ENCODE data around the gene PIP5K1B.
"Not testable (repeated sequence)": the region's sequence is repeated elsewhere in the genome, so short reads cannot be mapped to it uniquely, and the experiment has no call there.

PIP5K1B gene

DNA sequence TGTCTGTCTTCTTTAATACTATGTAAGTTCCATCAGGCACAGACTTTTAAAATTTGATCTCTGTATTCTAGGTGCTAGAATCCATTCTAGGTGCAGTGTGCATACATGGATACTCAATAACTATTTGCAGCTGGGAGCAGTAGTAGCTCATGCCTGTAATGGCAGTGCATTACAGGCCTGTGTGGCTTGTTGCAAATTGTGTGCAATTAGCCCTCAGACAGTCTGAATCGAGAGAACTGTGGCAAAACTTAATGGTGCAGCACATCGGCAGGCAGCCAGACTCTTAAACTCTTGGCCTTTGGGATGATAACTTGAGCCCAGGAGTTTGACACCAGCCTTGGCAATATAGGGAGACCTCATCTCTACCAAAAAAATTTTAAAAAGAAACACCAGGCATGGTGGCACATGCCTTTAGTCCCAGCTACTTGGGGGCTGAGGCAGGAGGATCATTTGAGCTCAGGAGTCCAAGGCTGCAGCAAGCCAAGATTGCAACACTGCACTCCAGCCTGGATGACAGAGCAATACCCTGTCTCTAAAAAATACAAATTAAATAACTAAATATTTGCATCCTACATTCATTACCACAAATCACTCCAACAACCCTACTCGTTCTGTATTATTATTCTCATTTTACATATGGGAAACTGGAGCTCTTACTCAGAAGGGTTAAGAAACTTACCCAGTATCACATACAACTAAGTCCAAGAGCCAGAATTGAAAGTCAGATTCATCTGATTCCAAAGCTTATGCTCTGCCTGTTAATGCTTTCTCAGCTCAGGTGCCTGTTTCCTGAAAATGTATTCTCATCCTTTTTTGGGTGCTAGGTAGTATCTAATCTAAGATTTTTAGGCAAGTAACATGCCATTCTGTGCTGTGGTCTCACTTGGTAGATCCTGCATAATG is 278.7 kb downstream of the PIP5K1B start:
- no peak for DNase-seq (ENCODE audit: low read depth in 2 of 2)

DNA sequence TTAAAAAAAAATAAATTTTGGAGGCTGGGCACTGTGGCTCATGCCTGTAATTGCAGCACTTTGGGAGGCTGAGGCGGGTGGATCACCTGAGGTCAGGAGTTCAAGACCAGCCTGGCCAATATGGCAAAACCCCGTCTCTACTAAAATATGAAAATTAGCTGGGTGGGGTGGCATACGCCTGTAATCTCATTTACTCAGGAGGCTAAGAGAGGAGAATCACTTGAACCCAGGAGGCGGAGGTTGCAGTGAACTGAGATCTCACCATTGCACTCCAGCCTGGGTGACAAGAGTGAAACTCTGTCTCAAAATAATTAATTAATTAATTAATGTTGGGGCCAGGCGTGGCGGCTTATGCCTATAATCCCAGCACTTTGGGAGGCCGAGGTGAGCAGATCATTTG is 281.9 kb downstream of the PIP5K1B start:
- DNase-seq (ENCODE audit: low read depth in 2 of 2): not testable (repeated sequence)

DNA sequence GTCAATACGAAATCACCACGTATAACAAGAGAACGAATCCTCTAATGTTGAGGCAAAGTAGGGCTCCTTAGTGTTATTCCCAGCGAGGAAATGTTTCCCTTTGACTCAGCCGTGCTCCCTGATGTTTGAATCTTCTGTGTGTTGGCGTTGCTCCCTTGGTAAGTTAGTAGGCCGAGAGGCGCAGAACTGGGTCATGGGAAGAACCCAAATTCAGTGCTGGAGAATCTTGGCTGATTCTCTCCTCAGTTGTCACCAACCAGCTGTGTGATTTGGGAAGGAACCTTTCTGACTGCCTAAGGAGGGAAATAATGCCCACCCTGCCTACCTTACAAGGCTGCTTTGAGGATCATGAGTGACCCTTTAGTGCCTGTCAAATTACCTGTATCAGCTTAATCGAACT is 286.4 kb downstream of the PIP5K1B start:
- no peak for DNase-seq (ENCODE audit: low read depth in 2 of 2)

DNA sequence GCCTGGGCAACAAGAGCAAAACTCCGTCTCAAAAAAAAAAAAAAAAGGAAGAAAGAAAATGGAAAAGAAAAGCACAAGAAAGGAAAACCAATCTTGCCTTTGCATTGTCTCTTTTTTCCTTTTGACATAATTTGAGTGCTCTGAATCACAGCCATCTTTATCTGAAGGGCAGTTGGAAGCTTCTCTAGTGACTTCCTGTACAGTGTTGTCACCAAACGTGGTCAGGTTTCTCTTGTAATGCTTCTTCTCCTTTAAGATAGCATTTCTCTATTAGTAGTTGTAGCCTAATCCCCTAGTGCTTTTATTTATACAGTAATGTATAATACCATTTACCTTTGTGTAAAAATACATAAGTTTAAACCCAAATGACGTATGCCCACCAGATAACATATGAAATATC is 290.7 kb downstream of the PIP5K1B start:
- DNase-seq (ENCODE audit: low read depth in 2 of 2): no peak

DNA sequence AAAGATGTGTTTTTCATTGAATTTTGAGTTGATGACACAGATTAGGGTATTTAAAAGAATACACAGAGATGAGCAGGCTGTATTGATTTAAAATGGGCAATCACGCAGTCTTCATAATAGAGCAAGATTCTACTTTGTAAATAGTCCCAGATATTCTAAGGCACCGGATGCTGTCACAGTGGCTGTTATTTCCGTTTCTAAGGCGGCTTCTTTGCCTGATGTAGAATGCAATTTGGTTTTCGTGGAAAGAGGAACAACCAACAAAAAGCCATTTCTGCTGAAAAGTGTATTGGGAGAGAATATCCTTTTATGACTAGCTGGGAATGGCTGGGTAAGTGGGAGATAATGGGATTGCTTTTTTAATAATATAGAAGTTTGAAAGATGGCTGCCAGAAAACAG is 291.4 kb downstream of the PIP5K1B start:
- no peak for DNase-seq (ENCODE audit: low read depth in 2 of 2)

DNA sequence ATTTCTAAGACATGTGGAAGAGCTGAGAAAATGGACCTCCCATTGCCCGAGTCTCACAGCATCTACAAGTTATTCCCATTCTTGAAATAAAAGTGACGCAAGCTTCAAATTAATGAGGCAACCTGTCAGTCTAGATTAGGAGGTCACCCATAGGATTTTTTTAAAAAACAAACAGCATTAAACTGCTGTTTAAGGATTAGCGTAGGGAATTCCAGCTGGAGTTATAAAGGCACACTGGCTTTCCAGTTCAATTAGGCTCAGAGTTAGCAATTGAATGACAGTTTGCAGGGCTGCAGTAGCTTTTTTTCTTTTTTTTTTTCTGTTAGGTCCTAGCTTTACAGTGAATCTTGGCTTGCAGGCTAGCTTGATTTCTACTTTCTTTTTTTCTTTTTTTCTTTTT is 292.6 kb downstream of the PIP5K1B start:
- no peak for DNase-seq (ENCODE audit: low read depth in 2 of 2)

DNA sequence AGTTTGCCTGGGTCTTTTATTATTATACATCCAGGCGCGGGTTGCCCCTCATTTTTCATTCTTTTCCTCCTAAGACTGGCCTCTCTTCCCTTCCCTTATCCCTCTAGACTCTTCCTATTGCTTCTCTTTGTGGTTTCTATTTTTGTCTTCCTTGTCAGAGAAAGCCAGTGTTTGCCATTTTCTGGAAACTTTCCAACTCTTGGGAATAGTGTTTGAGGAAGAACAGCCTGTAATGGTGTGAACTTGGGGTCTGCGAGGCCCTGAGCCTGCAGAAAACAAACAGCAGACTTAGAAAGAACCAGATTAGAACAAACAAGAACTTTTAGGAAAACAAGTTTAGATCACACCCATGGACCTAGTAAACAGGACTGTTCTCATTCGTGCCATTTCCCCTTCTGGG is 293.3 kb downstream of the PIP5K1B start:
- no peak for DNase-seq (ENCODE audit: low read depth in 2 of 2)

DNA sequence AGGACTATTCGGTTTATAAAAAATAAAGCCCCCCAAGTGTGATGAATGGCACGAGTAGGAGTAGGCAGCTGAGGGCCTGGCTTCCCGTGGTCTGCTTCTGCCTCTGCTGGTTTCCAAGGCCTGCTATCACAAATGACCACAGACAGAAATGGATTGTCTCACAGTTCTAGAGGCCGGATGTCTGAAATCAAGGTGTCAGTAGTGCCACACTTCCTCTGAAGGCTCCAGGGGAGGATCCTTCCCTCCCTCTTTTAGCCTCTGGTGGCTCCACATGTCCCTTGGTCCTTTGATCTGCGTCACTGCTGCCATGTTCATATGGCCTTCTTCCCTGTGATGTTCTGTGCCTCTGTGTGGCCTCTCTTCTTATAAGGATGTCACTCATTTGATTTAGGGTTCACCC is 293.8 kb downstream of the PIP5K1B start:
- DNase-seq (ENCODE audit: low read depth in 2 of 2): no peak

DNA sequence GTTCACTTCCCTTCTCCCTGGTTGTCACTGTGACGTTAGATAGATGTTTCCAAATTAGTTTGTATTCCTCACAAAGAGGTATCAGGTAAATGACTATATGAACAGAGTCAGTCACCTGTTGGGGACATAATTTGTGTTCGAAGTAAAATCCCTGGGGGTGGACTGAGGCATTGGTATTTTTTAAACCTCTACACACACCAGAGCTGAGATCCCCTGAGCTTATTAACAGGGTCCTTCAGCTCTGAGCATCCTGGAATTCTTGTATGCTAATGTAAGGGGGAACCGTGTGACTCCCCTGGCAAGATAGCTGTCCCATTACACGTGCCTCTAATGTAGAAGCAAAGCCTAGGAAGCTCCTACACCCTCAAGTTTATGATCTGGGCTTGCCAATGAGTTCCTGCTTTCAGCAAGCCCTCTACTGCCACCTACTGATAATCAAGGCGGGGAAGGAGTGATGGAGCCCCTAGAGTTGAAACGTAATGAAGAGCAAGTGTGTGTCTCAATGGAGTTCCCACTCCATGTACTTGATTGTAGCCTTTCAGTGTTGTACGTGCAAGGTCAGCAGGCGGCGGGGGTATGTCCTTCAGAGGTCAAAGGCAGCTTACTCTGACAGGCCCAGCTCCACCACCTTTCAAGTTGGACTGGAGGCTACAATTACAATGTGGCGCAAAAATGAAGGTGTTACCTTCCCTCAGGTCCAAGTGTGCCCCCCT is 294.5 kb downstream of the PIP5K1B start:
- DNase-seq (ENCODE audit: low read depth in 2 of 2): peak; percentile 23 to 61

DNA sequence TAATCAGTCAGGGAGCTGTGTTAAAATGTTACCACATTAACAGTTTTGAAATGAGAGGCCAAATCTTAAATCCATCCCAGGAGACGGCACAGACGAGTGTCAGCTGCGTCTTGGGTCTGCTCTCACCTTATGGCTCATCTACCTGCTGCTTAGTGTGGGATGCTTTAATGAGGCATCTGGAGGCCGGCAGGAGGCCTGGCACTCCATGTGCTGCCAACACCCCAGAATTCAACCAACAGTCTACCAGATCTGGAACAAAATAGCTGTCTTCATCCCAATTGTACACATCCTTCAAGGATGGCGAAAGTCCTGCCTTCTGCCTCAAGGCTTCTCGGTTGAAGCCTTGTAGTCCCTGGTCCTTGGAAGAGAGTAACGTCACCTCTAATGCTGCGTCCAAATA is 296.9 kb downstream of the PIP5K1B start:
- no peak for DNase-seq (ENCODE audit: low read depth in 2 of 2)

DNA sequence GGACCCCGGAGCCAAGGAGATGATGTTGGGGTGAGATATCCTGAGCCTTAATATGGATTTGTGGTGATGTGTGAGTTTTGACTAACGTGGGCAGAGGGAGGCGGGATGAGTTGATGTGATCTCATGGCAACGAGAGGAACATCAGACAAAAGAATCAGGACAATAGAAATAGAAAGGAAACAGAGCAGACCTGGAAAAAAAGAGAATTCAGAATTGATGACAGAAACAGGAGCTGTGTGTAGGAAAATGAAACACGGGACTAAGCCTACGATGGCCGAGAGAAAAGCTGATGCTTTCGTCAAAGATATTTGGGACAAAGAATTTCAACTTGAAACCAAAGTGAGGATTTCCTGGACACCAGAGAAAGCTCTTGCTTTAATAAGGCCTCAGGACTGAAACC is 298.0 kb downstream of the PIP5K1B start:
- no peak for DNase-seq (ENCODE audit: low read depth in 2 of 2)

DNA sequence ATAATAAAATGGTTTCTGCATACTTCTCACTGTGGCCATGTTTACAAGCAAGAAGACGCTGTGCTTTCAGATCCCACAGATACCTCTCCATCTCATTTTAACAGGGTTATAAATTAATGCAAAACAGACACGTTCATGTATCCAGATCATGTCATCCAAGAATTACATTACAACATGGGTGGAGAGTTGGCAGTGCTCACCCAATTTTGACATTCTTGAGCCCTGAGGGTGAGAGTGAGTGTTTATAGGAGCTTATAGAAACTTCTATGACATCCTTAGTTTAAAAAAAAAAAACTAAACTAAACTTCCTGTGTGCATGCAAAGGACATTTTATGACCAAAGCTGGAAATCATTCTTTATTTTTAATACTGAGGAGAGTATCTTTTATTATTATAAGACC is 299.8 kb downstream of the PIP5K1B start:
- no peak for DNase-seq (ENCODE audit: low read depth in 2 of 2)

DNA sequence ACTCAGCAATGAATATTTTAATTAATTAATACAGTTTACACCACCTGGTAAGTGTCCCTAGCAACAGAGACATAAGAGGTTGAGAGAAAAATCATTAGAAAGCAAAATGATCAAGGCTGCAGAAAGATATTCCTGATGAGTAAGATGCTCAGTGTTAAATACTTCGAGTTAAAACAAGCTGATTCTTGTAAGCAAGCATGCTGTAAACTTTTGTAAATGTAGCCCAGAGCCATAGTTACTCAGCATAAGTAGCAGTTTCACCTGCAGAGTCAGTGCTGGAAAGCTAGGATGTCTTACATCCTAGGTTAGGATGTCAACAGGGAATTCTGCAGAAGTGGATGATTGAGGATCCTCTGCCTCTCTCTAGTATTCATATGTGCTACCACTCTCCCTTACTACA is 304.7 kb downstream of the PIP5K1B start:
- no peak for DNase-seq (ENCODE audit: low read depth in 2 of 2)

DNA sequence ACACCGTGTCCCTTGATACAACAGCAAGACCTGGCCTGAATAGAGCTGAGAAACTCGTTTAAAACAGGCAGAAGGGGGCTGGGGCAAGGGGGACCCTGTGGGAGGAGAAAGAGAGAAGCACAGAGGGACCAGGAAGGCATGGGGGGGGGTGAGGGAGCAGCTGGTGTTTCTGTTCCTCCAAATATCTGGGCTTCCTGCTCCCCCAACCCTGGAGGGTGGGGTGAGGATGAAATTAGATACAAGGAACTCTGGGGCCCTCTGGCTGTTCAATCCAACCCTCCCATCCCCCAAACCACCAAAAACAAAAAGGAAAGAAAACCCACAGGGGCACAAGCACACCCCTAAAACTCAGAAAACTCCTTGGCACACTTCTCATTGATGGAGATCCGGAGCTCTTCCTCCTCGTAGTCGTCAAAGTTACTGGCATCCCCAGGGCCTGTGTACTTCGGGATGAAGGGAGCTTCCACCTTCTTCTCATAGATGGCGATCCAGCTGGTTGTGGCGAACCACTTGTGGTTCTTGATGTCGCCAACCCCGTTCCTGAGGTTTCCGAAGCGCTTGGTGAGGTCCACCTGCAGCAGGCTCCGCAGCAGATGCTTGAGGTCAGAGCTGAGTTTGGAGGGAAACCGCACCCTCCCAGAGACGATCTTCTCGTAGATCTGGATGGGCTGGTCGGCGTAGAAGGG is 307.8 kb downstream of the PIP5K1B start:
- no peak for DNase-seq (ENCODE audit: low read depth in 2 of 2)

DNA sequence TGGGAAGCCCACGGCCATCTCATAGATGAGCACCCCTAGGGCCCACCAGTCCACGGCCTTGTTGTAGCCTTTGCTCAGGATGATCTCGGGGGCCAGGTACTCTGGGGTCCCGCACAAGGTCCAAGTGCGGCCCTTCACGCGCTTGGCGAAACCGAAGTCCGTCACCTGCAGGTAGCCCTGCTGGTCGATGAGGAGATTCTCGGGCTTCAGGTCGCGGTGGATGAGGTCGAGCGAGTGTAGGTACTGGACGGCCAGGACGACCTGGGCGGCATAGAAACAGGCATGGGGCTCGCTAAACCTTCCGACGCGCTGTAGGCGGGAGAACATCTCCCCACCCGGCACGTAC is 308.3 kb downstream of the PIP5K1B start:
- DNase-seq (ENCODE audit: low read depth in 2 of 2): no peak

DNA sequence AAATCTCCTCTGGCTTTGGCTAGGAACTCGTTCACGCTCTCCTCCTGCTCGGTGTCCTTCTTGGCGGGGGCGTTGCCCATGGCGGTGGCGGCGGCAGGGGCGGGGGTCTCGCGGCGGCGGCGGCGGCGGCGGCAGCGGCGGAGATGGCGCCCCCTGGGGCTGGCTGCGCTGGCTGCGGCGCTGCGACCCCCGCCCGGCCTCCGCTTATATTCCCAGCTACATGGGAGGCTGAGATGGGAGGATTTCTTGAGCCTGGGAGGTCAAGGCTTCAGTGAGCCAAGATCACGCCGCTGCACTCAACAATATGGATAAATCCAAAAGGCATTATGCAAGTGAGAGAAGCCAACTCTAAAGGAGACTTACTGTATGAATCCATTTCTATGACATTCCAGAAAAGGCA is 309.0 kb downstream of the PIP5K1B start, which contains the start of gene PRKACG:
PRKACG (minus strand) TSS at position 101 of the 400 bp plus-strand sequence; CDS start at position 80, 21 bp downstream.
- DNase-seq (ENCODE audit: low read depth in 2 of 2): no peak

DNA sequence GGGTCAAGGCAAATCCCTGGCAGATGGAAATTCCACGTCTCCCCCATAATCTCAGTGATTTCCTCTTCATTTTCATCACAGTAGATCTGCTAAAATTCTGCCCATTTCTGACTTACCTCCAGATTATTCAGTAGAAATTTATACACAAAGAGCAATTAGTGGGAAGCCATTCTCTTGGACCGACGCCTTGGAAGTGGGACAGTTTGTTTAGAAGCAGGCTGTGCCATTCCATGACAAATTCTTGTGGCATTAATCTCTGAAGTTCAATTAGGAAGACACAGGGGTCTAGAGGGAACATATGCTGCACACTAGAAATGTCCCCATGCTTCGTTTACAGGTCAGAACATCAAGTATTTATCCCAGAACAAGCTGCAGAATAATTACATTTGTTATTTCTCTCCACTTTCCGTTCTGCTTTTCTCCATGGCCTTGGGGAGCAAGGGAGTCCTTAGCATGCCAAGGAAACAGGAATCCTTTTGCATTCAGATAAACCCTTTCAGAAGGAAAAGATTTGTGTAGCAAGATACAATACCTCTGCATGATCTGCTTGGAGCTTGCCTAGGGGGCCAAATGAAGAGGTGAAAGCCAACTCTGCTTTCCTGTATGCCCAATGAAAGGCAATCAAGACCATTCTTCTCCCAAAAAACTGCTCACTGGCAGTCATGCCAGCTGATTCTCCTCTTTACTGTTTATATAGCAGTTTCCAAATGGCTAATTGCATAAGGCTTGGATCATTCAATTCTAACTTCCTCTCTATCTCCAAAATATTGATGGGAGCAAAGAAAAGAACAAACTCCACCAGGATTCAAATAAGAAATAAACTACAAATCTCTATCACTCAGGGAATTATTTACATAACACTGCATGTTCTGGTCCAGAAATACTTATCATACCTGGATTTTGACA is 311.4 kb downstream of the PIP5K1B start:
- DNase-seq (ENCODE audit: low read depth in 2 of 2): no peak

DNA sequence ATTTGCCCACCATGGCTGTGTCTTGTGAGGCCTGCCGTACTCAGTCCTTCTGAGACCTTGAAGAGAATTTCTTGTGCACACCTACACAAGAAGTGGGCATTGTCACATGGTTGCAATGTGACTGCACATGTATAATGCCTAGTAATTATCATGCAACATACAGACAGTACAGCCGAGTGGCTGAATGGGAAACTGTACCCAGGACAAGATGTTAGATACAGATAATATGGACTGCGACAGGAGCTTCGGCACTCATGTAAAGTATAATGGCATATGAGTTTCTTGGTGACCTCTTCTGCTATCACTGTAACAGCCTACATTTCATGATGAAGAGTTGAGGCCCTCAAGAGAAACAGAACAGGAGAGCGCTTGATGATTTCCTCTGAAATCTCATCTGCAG is 313.7 kb downstream of the PIP5K1B start:
- DNase-seq (ENCODE audit: low read depth in 2 of 2): no peak

DNA sequence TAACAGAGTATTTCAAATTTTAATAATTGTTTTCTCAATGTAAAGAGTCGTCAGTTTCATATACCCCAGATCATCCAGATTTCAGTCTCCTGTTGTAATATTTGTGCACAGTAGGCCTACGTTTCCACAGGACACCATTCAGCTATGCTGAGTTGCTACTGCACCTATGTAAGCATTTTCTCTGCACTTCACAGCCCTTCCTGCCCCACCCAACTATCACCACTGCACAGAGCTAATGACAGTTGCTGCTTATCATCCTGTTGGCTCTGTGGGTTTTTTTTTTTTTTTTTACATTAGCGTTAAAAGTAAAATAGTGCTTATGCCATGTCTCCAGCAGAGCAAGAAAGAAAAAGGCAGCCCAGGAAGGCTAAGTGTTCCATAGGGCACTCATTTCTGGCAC is 314.8 kb downstream of the PIP5K1B start:
- no peak for DNase-seq (ENCODE audit: low read depth in 2 of 2)

DNA sequence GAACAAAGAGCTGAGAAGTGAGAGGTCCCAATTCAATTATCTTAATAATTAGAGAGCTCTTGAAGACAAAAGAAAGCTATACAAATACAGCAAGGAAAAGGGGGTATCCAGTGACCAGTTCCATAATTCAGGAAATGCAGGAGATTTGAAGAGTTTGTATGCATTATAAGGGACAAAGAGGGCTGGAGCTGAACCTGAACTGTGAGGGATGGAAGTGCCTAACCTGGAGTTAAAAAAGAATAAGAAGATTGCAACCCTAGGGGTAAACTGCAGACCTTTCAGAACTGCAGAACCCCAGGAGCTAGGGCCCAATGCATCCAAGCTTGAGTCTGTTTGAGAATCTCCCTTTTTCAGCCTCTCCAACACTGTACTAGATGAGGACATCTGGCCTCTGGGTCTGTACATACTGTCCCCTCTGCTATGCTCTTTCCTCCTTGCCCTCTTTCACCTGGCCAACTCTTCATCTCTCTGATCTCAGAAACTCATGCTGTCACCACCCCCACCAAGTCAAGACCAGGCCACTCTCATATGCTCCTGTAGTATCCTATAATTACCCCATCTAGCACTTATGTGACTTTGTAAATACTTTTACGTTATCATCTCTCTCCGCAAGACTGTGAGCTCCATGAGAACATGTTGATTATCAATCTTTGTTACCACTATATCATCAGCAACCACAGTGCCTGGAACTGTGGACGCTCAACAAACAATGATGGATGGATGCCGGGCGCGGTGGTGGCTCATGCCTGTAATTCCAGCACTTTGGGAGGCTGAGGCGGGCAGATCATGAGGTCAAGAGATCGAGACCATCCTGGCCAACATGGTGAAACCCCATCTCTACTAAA is 315.5 kb downstream of the PIP5K1B start:
- DNase-seq (ENCODE audit: low read depth in 2 of 2): no peak

DNA sequence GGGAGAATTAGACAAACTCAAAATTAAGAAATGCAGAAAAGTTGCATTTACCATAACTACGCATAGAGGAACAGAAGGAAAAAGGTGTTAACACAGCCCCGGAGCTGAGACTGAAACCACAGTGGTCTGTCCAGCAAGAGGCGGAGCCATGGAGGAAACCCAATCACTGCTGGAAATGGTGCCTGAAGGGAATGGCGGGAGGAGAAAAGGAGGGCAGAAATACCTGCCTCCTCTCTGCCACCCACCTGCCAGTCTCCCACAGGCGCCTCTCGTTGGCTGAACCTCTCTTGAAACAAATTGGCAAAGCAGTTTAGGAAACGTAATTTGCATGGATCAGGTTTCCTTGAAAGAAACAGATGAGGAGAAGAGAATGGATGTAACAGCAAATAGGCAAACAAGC is 318.6 kb downstream of the PIP5K1B start:
- no peak for DNase-seq (ENCODE audit: low read depth in 2 of 2)

Data from activated CD4-positive, alpha-beta T cell treated with anti-CD3 and anti-CD28 coated beads for 24 hours (primary cell).